Measurements from ENCODE around the gene PLXND1.

PLXND1 gene

DNA sequence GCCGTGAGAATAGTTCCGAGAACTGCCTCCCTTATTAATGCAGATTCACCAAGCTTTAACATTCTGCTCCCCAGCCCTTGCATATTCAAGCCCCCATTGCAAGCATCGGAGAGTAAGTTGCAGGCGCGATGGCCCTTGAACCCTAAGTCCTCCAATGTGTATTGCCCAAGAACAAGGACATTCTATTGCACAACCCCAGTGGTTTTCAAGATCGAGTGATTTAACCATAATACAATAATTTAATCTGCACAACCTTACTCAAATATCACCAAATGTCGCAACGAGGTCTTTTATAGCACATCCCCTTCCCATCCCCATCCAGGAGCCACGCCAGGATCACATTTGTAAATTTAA lies 21.7 kb upstream of the PLXND1 start:
- no peak for DNase-seq (ENCODE audit: low spot score)

DNA sequence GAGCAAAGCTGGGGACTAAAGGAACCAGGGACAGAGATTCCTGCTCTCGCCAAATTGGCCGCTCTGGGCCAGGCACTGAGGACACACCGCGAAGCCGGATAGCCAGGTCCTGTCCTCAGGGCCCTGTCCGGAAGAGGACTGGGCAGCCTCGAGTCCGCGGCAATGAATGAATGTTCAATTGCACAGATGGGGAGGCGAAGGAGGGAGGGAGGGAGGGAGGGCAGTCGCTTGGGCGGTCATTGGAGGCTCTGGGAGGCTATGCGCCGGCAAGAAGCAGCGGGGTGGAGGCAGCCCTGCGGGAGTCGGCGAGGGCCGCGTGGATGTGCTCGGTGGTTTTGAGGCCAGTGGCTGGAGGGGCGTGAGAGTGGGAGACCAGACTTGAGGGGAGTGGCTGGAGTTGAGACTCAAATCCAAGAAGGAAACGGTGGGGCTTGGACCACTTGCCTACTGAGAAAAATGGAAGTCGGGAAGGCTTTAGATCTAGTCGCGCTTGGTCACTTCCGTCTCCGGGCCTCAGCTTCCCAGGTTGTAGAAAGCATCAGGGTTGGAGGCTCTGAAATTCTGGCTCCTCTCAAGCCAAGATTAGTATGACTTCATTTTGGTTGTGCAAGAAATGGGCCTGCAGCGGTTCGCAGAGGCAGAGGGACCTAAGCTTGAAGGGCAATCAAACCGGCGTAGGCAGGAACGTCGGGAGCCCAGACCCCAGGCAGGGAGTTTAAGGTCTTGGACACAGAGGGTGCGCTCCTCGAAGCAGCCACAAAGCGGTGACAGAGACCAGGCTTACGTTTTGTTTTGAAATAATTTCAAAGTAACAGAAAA lies 21.1 kb upstream of the PLXND1 start:
- peak; percentile 86 for DNase-seq (ENCODE audit: low spot score)

DNA sequence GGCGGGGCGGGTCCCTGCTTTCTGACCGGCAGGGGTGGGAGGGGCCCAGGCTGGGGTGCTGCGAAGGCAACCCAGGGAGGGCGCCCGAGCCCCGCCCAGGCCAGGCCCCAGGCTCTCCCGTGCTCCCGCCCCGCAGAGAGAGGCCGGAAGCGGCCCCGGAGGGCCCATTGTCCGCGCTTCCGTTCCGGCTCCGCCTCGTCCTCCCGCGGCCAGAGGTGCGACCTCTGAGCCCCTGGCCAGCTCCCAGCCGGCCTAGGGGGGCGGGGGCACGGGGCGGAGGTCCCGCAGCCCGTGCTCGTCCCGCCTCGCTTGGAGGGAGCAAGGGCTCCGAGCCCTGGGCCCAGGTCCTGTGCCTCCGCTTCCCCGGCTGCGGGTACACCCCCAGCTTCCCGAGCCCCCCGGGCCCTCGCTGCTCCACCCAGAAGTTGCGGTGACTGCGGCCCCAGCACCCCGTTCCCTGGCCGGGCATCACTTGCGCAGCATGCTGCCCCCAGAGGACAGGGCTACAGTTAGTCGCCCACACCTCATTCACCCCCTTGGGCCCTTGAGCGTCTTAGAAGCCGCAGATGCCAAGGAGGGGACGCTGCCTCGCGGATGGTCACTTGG lies 20.4 kb upstream of the PLXND1 start:
- peak; percentile 84 for DNase-seq (ENCODE audit: low spot score)

DNA sequence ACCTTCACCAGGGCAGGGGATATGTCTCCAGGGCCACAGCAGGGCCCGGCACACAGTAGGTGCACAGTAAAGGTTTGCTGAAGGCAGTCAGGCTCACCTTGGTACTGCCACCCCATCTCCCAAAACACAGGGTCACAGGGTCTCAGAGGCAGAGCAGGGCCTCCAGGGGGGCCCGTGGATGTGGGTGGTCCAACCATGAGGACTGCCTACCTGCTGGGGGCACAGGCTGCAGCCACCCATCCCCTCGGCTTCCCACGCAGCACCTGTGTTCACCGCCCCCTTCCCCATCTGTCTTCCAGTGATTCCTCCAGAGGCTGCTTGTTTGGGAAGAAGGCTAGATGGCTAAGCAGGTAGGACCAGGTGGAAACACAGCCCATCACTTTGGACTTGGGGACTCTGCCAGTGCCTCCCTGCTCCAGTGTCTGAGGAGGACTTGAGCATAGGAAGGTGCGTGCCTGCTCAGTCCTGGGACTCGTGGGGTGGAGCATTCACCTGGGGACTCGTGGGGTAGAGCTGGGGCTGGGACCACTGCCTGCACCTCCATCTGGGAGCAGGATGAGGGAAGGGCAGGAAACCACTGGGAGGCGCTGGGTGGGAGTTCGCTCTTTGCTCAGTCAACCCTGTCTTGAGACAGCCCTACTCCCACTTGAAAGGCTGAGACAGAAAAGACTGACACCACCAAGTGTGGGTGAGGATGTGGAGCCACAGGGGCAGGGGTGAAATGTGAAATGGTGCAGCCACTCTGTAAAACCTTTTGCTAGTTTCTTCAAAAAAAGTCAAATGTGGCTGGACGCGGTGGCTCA lies 18.8 kb upstream of the PLXND1 start:
- no peak for DNase-seq (ENCODE audit: low spot score)

DNA sequence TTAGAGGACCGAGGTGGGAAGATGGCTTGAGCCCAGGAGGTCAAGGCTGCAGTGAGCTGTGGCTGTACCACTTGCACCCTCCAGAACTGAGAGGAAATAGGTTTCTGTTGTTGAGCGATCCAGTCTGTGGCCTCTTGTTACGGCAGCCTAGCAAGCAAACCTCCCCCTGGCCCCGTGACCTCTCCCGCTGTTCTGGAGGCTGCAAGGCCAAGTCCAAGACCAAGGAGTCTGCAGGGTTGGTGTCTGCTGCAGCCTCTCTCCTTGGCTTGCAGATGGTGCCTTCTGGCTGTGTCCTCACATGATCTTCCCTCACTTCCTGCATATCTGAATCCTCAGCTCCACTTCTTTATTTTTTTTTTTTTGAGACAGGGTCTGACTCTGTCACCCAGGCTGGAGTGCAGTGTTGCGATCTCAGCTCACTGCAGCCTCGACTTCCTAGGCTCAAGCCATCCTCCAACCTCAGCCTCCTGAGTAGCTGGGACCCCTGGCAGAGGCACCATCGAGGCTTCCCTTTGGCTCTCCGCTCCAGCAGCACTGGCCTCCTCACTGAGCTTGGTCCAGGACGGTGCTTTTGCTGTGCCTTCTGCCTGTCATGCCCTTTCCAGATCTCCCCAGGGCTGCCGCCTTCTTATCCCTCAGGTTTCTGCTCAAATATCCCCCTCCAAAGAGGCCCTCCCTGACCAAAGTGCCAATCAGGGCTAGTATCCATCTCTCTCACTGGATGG lies 18.0 kb upstream of the PLXND1 start:
- no peak for DNase-seq (ENCODE audit: low spot score)

DNA sequence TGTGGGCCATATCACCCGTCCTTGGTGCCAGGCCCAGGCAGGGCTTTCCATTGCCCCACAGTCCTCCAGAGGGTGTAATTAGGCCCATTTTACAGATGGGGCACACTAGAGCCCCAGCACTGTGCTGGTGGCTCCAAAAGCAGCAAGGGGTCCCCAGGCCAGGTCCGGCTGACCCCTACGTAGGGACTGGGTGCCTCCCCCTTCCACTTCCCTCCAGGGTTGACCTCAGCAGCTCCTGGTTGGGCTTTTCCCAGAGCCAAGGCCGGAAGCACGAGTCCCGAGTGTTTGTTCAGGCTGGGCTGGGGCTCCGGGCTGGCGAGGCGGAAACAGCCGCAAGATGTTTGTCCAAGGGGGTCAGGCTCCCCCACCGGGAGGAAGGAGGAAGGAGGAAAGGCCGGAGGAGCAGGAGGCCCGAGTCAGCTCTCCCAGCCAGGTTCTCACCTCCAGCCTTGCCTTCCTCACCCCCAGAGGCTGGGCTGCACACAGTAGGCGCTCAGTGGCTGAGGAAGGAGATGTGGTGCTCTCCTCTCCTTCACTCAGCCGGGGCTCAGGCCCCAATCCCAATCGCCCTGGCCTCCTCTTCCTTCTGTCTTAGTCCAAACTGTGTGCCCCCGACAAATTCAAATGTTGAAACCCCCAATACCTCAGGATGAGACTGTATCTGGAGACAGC lies 17.1 kb upstream of the PLXND1 start:
- DNase-seq (ENCODE audit: low spot score): no peak

DNA sequence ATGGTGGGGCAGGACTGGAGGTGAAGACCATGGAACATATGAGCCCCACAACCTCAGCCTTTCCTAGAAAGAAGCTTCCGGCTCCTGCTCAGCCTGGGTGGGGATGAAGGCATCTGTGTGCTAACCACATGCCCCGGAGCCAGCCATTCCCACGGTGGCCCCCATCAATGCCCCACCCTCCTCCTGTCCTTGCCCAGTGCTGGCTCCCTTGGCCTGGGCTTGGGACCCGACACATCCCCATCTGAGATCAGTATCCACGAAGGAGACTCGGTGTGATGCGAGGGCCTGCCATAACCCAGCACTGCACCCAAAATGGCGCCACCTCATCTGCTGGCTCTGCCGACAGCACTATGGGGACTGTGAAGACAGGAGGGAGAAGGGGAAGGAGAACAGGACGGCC lies 16.5 kb upstream of the PLXND1 start:
- no peak for DNase-seq (ENCODE audit: low spot score)

DNA sequence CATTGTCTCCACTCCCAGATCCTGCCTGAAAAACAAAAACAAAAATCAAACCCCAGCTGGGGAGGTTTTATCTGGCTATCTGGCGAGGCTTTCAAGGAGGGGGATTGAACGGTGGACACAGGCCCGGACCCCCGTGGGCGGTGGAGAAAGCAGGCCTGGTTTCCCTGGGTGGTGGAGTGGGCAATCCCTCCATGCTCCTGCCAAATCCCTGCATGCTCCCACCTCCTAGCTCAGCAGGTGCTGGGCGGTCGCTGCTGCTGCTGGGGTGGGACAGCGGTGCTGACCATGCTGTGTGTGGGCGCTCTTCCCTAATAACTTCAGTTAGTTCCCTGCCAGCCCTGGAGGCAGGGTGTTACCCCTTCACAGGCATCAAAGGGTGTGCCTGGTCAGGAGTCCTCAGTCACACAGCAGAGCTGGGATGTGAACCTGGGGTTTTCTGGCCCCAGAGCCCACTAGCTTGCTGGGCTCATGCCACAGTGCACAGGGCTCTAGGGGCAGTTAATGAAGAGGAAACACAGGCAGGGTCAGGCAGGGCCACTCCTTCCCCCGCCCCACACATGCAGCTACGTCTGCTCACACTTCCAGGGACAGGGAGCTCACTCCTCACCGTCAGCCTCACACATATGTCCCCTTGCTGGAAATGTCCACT lies 15.9 kb upstream of the PLXND1 start:
- DNase-seq (ENCODE audit: low spot score): no peak

DNA sequence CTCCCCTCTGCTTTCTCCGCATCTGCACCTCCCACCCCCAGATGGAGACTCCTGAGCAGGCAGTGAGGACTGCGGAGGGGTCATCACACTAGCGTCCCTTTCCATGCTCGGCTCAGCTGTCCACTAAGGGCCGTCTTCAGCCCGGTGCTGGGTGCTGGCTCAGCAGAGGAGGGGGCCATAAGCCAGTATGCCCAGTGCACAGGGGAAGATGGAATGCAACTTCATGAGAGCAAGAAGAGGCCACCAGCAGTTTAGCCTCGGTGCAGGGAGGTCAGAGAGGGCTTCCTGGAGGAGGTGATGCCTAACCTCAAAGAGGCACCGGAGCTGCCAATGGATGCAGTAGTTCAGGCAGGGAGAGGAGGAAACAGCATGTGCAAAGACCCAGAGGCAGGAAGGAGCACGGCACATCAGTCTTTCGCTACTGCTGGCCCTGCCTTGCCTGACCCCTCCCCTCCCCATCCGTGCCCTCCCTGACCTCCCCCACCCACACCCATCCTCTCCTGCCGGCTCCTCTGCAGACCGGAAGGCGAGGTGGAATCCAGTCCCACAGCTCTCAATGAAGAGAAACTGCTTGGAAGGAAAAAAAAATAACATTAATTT lies 15.2 kb upstream of the PLXND1 start:
- no peak for DNase-seq (ENCODE audit: low spot score)

DNA sequence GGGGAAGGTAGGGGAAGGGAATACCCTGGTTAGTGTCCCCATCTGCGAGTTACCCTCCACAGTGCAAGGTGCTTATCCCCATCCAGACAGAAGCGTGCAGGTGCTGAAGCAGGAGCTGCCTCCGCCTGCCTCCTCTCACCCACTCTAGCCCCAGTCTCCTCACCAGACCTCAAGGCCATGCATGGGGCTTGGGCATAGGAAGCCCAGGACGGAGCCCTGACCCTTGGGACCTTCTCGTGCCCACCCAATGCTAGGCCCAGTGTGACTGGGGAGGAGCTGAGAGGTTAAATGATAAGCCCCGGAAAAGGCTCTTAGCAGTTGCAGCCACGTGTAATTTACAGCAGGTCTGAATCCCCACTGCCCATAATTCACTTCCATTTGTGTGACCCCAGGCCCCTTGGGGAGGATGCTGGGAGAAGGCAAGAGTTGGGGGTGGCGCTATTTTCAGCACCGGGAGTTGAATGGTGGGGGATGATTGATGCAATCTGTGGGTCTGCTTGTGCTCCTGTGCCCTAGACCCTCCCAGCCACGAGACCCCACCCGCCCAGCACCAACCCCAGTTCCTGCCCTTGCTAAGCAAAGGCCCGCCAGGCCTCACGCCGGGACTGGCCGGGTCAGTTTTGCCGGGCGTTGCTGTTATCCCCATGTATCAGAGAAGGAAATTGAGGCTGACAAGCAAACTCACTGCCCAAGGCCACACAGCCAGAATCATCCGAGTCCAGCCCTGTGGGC lies 14.5 kb upstream of the PLXND1 start:
- no peak for DNase-seq (ENCODE audit: low spot score)

DNA sequence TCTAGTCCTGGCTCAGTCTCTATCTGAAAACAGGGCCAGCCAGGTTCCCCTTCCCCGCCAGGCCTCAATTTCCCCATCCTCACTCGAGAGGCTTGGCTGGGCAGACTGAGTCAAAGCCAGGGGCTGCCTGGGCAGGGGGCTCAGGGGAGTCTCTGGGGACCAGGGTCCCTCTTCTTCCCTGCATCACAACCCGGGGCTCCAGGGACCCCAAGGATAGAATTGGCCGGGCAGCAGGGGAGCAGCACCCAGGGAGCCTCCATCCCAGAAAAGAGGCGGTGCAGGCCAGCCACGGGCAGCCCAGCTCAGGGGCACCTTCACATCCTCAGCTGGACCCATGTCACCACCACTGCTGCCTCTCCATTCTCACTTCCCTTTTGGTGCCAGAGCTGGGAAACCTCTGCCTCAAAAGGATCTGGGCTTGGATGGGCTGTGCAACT lies 13.3 kb upstream of the PLXND1 start:
- DNase-seq (ENCODE audit: low spot score): no peak

DNA sequence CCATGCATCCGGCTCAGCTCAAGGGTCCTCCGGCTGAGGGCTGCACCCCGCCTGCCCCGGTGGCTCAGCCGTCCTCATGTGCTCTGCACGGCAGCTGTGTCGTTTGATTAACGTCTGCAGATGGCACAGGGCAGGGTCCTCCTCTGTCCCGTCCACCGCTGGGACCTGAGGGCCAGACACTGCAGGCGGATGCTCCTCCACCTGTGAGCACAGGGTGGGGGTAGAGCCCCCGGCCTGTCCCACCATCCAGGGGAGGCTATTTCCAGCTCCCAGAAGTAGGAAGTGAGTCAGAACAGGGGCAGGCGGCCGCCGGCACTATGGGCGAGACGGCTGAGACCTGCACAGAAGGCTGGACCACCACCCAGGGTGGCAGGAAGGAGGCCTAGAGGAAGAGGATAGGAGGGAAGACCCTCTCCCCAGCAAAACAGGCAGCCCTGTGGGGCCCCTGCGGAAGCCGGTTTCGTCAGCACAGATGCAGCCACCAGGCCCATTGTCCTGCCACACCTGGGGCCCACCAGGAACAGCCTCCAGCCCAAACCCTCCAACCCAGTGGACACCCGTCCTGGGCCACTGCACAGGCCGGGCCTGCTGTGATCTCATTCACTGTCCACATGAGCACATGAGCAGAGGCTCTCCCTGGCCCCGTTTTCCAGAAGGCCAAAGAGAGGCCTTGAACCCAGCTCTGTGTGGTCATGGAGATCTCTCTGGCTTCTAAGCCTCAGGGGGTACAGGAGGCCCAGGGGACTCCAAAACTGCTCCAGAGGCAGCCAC lies 12.6 kb upstream of the PLXND1 start:
- no peak for DNase-seq (ENCODE audit: low spot score)

DNA sequence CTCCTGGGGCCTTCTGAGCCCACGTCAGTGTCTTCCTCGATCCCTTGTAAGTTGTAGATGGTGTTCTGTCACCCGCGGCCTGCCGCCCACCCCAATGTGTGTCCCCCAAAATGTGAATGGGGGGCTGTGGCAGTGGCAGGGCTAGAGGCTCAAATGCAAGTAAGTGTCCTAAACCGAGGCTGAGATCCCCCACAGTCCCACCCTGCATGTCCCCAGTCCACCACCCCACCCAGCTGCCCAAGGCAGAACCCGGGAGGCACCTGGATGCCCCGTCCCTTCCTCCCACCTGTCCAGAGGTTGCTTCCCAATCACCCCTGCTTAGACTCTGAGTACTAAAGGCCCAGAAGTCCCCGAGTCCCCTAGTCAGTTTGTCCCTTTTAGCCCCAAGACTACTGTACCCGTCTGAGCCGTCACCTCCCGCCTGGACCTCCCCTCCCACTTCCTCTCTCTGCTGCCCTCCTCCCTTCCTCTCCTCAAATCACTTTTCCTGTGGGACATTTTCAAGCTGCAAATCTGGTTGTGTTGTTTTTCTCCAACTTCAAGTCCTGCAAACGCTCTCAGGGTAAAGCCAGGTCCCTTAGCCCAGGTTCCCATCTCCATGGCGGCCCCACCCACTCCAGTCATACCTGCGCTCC lies 11.8 kb upstream of the PLXND1 start:
- DNase-seq (ENCODE audit: low spot score): no peak

DNA sequence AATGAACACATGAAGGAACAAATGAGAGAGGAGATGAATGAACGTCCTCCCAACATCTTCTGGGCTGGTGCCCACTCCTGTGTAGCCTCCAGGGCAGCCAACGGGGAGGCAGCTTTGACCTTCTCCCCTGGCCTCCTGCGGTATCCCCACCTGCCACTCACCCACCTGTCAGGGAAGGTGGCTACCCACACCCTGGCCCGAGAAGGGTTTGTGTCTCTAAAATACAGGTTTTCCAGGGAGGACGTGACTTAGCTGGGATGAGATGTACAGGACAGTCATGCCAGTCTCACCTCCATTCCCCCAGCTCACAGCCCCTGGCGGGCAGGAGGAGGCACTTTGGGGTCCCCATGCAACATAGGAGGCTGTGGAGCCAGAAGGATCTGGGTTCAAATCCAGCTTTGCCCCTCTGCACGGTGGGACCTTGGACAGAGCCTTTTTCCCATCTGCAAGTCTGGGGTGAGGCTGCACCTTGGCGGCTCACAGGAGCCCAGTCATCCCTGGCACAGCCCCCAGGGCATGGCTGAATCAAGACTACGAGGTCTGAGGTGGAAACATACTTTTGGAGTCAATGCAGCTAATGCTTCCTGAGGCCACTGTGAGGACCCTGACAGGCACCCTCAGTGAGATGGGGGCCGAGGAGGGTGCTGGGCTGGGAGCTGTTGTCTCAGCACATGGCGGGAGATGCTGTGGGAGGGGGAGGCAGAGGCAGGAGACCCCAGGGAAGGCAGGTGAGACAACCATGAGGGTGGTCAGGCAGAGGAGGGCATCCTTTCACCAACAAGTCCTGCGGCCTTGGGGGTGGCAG lies 11.1 kb upstream of the PLXND1 start:
- DNase-seq (ENCODE audit: low spot score): no peak

DNA sequence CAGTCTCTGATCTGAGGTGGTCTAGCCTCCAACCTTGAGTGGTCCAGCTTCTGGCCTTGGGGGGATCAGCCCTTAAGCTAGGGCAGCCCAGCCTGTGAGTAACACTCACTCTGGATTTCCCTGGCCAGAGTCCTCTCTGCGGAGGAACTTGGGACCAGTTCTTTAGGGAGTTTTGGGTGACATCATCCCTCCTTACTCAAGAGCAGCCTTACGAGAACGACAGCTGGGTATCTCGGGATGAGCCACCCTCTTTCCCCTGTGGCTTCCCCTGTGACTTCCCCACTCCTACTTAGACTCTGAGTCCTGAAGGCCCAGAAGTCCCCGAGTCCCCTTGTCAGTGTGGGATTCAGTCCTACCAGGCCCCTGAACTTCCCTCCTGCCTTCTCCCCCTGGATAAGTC lies 10.2 kb upstream of the PLXND1 start:
- DNase-seq (ENCODE audit: low spot score): no peak

DNA sequence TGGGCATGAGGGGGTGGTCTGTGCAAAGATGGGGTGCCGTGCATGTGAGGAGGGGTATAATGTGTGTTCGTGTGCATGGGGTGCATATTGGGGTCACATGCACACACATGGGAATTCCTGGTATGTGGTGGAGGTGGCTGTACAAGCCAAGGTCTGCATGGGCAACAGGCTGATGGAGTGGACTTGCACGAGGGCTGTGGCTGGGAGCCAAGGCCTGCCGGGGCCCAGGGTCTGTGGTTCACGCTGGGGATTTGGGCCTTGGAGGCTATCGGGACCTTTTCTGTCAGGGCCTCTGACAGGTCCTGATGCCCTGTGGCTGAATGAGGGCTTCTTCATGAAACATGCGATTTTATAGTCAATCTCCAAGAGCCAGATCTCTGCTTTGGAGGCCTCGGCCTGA lies 9.8 kb upstream of the PLXND1 start:
- DNase-seq (ENCODE audit: low spot score): no peak

DNA sequence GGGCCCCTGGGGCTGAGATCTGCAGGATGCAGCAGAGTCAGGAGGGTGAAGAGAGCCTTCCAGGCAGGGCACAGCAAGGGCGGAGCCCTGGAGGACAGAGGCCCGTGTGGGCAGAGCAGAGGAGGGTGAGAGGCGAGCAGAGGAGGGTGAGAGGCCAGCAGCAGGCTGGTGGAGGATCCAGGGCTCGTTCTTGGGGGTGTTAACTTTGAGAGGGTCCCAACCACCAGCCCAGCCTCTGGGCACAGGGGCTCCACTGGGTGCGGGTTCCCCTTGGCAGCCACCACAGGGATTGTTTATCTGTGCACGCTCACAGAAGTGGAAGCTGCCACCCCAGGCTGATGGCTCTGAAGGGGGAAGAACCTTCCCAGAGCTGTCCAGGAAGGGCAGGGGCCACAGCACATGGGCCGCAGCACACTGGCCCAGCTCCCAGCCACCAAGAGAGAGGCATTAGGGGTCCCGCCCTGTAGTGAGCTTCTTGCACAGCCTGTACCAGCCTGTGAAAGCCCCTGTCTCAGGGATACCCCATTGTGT lies 9.3 kb upstream of the PLXND1 start:
- DNase-seq (ENCODE audit: low spot score): no peak

DNA sequence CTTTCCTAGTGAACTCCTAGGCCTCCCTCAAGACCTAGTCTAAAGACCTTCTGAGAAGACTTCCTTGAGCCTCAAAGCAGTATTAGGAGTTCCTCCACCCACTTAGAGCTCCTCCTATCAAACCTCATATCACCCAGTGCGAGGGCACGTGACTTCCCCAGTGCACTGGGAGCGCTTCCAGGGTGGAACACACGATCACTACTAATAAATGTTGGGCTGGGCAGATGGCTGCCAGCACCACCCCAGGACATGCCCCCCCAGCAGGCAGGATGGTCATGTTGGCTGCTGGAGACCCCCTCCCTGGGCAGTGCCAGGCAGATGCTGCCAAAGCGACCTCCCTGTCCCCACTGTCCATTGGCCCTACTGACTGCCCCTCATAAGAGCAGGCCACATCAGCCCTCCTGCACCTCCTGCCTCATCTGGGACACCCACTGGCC lies 8.5 kb upstream of the PLXND1 start:
- DNase-seq (ENCODE audit: low spot score): no peak
